HG03460 (cell line): ENCODE data around the gene HAP1.
"Not testable (repeated sequence)": the region's sequence is repeated elsewhere in the genome, so short reads cannot be mapped to it uniquely, and the experiment has no call there.

Source experiments
- ATAC-seq: cut with Tn5 transposase; IDR thresholded peaks from one replicate; pipeline ENCODE4 v1.9.1; 2021; ENCODE audit not compliant: unreplicated experiment

Gene HAP1

GRCh38 chr17:41725134-41725533 lies 9.3 kb downstream of the HAP1 start:
- no peak for ATAC-seq

GRCh38 chr17:41724476-41725050 lies 9.9 kb downstream of the HAP1 start:
- no peak for ATAC-seq

GRCh38 chr17:41723801-41724475 lies 10.5 kb downstream of the HAP1 start:
- no peak for ATAC-seq

GRCh38 chr17:41722231-41722630 lies 12.2 kb downstream of the HAP1 start:
- no peak for ATAC-seq

GRCh38 chr17:41718287-41718645 lies 16.2 kb downstream of the HAP1 start:
- ATAC-seq, result no peak

- ATAC-seq, result no peak
Observed at GRCh38 chr17:41717408-41718286, 16.8 kb downstream of the HAP1 start.

GRCh38 chr17:41711669-41712400 lies 22.6 kb downstream of the HAP1 start, which contains the start of gene GAST:
Gene GAST (plus strand): TSS chr17:41712331. CDS start chr17:41715437, 3,106 bp downstream.
- no peak for ATAC-seq

- no peak for ATAC-seq
Observed at GRCh38 chr17:41710472-41711090, 23.9 kb downstream of the HAP1 start.

- ATAC-seq, result no peak
Observed at GRCh38 chr17:41707803-41708669, 26.4 kb downstream of the HAP1 start.

GRCh38 chr17:41705271-41705991 lies 29.0 kb downstream of the HAP1 start:
- ATAC-seq, result no peak

- ATAC-seq, result no peak
Observed at GRCh38 chr17:41702712-41703111, 31.7 kb downstream of the HAP1 start.

GRCh38 chr17:41700843-41701242 lies 33.6 kb downstream of the HAP1 start:
- not testable (repeated sequence) for ATAC-seq

- ATAC-seq, result no peak
Observed at GRCh38 chr17:41697122-41697962, 37.1 kb downstream of the HAP1 start.

- no peak for ATAC-seq
Observed at GRCh38 chr17:41695954-41696757, 38.3 kb downstream of the HAP1 start.

GRCh38 chr17:41695134-41695661 lies 39.2 kb downstream of the HAP1 start:
- ATAC-seq, result no peak

GRCh38 chr17:41692722-41693521 lies 41.5 kb downstream of the HAP1 start:
- ATAC-seq, result no peak
